Duodenal mucosa (tissue), 2 donors: Measurements from ENCODE around the gene LRRC7.

Source experiments
- H3K27ac ChIP-seq: one replicate; pipeline ENCODE4 v1.7.0; 2013; ENCODE audit warnings: low read depth, low read length
- H3K27me3 ChIP-seq, 2 donors: one replicate each; pipeline ENCODE4 v1.7.0; 2013; ENCODE audit warnings: low read length in 2 of 2, control low read depth in 1 of 2; ENCODE audit not compliant: insufficient read depth in 2 of 2, control insufficient read depth in 1 of 2
- H3K36me3 ChIP-seq, 2 donors: one replicate each; pipeline ENCODE4 v1.7.0; 2013; ENCODE audit warnings: low read length in 2 of 2, control low read depth in 1 of 2; ENCODE audit not compliant: insufficient read depth in 2 of 2, control insufficient read depth in 1 of 2
- H3K4me1 ChIP-seq, 2 donors: one replicate each; pipeline ENCODE4 v1.7.0; 2013; ENCODE audit warnings: low read length in 2 of 2, control low read depth in 1 of 2; ENCODE audit not compliant: insufficient read depth in 2 of 2, control insufficient read depth in 1 of 2
- H3K4me3 ChIP-seq, 2 donors: one replicate each; pipeline ENCODE4 v1.7.0; 2013; ENCODE audit warnings: low read length in 2 of 2, low read depth in 1 of 2
- H3K9ac ChIP-seq, 2 donors: one replicate each; pipeline ENCODE4 v1.7.0; 2013; ENCODE audit warnings: low read length in 2 of 2, low read depth in 1 of 2
- H3K9me3 ChIP-seq, 2 donors: one replicate each; pipeline ENCODE4 v1.7.0; 2013; ENCODE audit warnings: low read length in 2 of 2, control low read depth in 1 of 2; ENCODE audit not compliant: control insufficient read depth in 1 of 2

Gene LRRC7

GRCh38 chr1:69535490-69535889, 32.2 kb upstream of the LRRC7 start:
- Histone ChIP-seq H3K27me3 (no peaks in the 10 kb centered on the region), H3K27ac (no peak overlapping the region), H3K9me3 (no peaks in the 10 kb centered on the region), H3K9ac (no peak overlapping the region), H3K4me1 (no peaks in the 10 kb centered on the region), H3K36me3 (no peaks in the 10 kb centered on the region), H3K4me3 (no peak overlapping the region)

DNA sequence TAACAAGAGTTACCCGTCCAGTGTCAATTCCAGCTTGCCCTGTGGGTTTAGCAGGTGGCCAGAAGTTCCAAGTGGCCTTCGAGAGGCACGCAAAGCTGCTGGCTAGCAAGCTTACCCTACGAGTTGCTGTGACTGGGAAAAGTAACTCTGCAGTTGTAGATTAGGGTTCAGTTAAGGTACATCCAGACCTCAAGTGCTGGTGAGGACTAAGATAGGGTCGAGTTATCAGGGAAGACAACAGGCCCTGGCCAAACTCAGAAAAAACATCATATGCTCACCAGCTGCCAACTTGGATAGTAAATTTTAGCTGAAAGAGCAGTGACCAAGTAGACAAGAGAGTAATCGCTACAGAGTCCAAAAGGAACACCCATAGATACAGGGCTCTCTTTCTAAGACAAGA, 27.7 kb upstream of the LRRC7 start:
- H3K9ac ChIP-seq, result no peak overlapping the region
- no peaks in the 10 kb centered on the region for H3K4me1 ChIP-seq
- no peaks in the 10 kb centered on the region for H3K9me3 ChIP-seq
- no peak overlapping the region for H3K27ac ChIP-seq
- no peaks in the 10 kb centered on the region for H3K27me3 ChIP-seq
- H3K4me3 ChIP-seq, result no peak overlapping the region
- H3K36me3 ChIP-seq, result no peaks in the 10 kb centered on the region

DNA sequence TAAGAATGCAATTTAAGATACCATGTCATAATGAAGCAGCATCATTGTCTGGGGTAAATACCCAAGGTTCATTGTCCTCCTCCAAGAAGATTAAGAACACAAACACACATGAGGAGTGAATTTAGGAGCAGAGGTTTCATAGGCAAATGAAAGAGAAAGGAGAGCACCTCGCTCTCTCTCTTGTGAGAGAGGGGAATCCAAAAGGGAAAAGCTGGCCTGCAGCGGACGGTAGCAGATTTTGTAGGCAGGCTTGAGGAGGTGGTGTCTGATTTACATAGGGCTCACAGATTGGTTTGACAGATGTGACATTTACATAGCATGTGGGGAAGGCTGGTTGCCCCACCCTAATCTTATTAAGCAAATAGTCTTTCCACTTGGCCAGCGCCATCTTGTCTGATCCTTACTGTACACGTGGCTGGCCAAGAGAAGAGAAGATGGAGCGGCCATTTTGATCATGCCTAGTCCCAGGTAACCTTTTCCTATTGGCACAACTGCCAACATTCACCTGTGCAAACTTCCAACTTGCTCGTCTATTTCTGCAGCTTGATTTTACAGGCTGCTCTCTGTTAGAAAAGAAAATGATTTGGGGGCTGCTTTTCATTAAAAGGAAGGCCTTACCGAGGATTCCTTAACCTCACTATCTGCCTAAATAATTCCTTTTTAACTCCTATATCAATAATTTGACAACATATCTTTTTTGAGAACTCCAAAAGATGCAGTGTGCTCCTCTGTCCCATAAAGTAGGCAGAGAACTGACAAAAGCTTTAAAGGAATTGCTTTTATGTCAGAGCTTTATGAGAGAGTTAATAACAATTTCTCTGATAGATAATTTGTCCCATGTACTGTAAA, 16.0 kb upstream of the LRRC7 start:
- Histone ChIP-seq H3K4me3 (no peak overlapping the region), H3K27ac (no peak overlapping the region), H3K27me3 (no peaks in the 10 kb centered on the region), H3K36me3 (no peaks in the 10 kb centered on the region), H3K9ac (no peak overlapping the region), H3K9me3 (no peaks in the 10 kb centered on the region), H3K4me1 (no peaks in the 10 kb centered on the region)

- no peaks in the 10 kb centered on the region for H3K4me1 ChIP-seq
- no peak overlapping the region for H3K4me3 ChIP-seq
- H3K9ac ChIP-seq, result no peak overlapping the region
- H3K27me3 ChIP-seq, result no peaks in the 10 kb centered on the region
- no peak overlapping the region for H3K27ac ChIP-seq
- H3K9me3 ChIP-seq, result no peaks in the 10 kb centered on the region
- no peaks in the 10 kb centered on the region for H3K36me3 ChIP-seq
Measured at GRCh38 chr1:69553726-69554125, 14.0 kb upstream of the LRRC7 start.

DNA sequence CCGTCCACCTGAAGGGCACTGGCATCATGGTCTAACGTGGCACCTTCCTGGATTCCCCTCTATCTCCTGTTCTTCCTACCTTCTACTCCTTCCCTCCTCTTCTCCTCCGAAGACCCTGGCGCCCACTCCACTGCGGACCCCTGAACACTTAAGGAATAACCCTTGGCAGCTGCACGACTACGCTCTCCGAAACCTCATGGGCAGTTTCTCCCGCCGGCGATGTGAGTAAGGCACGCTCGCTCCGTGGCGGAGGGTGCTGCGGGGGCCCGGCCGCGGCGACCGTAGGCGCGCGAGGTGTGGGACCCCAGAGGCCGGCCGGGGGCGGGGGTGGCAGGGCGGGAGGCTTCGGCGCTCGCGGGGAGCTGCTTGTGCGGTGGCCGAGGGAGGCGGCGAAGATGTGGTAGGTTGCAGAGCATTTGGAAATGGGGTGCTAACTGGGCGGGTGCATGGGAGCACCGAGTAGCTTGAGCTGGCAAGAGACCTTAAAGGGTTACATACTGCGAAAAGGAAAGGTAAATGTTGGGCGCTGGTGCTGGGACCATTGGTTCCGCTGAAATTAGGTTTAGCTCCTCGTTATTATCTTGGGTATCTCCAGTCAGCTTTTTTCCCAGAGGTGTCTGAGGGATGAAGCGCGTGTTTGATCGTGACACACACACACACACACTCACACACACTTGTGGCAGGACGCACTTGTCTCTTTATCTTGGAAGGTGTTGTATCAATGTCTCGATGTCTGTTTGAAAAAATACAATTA, 876 bp downstream of the LRRC7 start:
- H3K9me3 ChIP-seq, result no peaks in the 10 kb centered on the region
- no peak overlapping the region for H3K27ac ChIP-seq
- H3K4me3 ChIP-seq, result peak overlapping the region; percentile 60 to 62
- peaks cover 21 to 39% of the 10 kb centered on the region in 2 donors for H3K27me3 ChIP-seq
- H3K9ac ChIP-seq, result no peak overlapping the region
- H3K4me1 ChIP-seq, result peaks cover 0 to 6% of the 10 kb centered on the region in 2 donors
- no peaks in the 10 kb centered on the region for H3K36me3 ChIP-seq

DNA sequence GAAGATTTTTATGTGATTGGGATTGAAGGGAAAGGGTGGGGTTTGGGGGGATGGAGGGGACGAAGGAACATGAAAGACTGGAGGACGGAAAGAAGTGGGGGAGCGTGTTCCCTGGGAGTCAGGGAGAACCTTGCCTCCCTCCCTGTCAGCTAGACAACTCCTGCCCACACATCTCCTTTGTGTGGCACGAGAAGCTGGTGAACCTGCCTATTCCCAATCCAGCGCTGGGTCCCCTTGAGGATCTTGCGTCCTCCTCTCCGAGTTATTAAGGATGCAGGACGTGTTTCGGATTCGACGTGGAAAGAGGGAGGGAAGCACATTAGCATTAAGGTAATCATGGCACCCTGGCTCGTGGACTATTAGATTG, 1.4 kb downstream of the LRRC7 start:
- Histone ChIP-seq H3K4me3 (no peak overlapping the region), H3K9me3 (no peaks in the 10 kb centered on the region), H3K4me1 (peaks cover 0 to 6% of the 10 kb centered on the region in 2 donors), H3K9ac (no peak overlapping the region), H3K27ac (no peak overlapping the region), H3K36me3 (no peaks in the 10 kb centered on the region), H3K27me3 (peaks cover 21 to 39% of the 10 kb centered on the region in 2 donors)

DNA sequence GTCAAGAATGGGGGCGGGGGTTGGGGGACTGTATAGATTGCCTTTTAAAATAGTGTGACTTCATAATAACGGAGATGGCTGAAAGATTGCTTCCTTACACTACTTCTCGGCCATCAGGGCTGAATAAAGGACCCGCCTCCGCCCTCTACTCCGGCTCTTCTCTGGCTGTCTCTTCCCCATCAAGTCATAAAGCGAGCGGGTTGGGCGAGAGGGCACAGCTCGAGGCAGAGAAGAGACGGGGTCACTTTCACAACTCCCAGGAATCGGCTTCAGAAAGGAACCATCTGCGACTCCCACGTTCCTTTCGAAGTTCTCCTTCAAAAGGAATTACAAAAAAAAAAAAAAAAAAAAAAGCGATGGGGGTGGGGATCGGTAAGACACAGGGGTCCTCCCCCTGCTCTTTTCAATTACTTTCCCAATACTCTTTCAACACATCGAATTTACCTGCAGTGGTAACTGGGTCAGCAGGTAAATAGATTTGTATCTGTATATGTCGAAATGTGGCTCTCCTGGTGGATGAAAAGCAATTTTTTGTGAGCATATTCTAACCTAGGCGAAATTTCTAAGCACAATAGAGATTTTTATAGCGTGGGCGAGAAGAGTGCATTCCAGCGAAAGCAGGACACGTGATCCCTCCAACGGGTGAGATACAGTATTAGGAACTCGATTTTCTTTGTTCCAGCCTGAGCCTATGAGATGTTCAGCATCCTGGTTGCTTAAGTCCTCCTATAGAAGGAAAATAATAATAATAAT, 2.0 kb downstream of the LRRC7 start:
- no peak overlapping the region for H3K27ac ChIP-seq
- H3K4me3 ChIP-seq, result no peak overlapping the region
- H3K27me3 ChIP-seq, result peaks cover 21 to 39% of the 10 kb centered on the region in 2 donors
- H3K4me1 ChIP-seq, result peaks cover 0 to 6% of the 10 kb centered on the region in 2 donors
- no peaks in the 10 kb centered on the region for H3K9me3 ChIP-seq
- no peak overlapping the region for H3K9ac ChIP-seq
- no peaks in the 10 kb centered on the region for H3K36me3 ChIP-seq

DNA sequence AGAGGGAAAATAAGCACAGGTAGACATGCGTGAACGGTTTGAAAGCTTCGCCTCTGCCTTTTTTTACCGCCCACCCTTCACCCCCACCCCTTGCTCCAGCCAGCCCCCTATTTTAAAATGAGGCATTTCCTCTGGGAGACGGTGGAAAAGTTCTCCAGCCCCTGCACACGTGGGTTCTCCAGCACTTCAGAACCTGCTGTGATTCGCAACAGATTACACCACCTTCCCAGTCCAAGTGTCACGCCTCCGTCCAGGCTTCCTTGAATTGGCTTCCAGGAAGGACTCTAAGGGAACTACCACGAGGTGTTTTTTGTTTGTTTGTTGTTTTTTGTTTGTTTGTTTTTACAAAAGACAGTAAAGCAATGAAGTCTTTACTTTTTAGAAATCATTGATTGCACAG, 2.6 kb downstream of the LRRC7 start:
- peaks cover 21 to 39% of the 10 kb centered on the region in 2 donors for H3K27me3 ChIP-seq
- H3K36me3 ChIP-seq, result no peaks in the 10 kb centered on the region
- H3K9ac ChIP-seq, result no peak overlapping the region
- H3K27ac ChIP-seq, result no peak overlapping the region
- H3K9me3 ChIP-seq, result no peaks in the 10 kb centered on the region
- peaks cover 0 to 6% of the 10 kb centered on the region in 2 donors for H3K4me1 ChIP-seq
- H3K4me3 ChIP-seq, result no peak overlapping the region

- Histone ChIP-seq H3K4me3 (no peak overlapping the region), H3K36me3 (no peaks in the 10 kb centered on the region), H3K27ac (no peak overlapping the region), H3K9ac (no peak overlapping the region), H3K4me1 (peaks cover 0 to under 1% of the 10 kb centered on the region in 2 donors), H3K27me3 (peaks cover 15 to 26% of the 10 kb centered on the region in 2 donors), H3K9me3 (no peaks in the 10 kb centered on the region)
Measured at GRCh38 chr1:69572921-69573320, 5.2 kb downstream of the LRRC7 start.

- peaks cover 10 to 17% of the 10 kb centered on the region in 2 donors for H3K27me3 ChIP-seq
- H3K4me1 ChIP-seq, result no peaks in the 10 kb centered on the region
- H3K27ac ChIP-seq, result no peak overlapping the region
- no peaks in the 10 kb centered on the region for H3K36me3 ChIP-seq
- no peaks in the 10 kb centered on the region for H3K9me3 ChIP-seq
- no peak overlapping the region for H3K4me3 ChIP-seq
- H3K9ac ChIP-seq, result no peak overlapping the region
Measured at GRCh38 chr1:69573911-69574310, 6.2 kb downstream of the LRRC7 start.
